ENCODE measurements around the gene HNF4A.
"Not testable (repeated sequence)": the region's sequence is repeated elsewhere in the genome, so short reads cannot be mapped to it uniquely, and the experiment has no call there.

The HNF4A gene

GRCh38 chr20:44461142-44461802 lies 105.8 kb downstream of the HNF4A start:
- no peak for DNase-seq (ENCODE audit: low read depth, low spot score)
- no peak overlapping the region for H3K27ac ChIP-seq

- H3K27ac ChIP-seq, result no peak overlapping the region
- DNase-seq (ENCODE audit: low read depth, low spot score), result no peak
These were observed 106.3 kb downstream of the HNF4A start for GRCh38 chr20:44461803-44462174.

DNA sequence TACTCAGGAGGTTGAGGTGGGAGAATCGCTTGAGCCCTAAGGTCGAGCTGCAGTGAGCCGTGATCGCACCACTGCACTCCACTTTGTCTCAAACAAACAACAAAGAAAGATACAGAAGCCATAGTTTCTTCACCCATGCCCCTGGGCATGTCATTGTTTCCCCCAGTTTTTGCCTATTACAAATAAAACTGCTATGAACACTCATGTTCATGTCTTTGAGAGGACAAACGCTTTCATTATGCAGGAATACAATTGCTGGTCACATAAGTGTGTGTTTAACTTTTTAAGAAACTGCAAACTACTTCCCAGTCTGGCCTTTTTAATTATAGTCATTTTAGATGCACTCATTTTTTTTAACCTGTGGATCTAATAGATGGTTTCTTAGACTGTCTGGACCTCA lies 108.0 kb downstream of the HNF4A start:
- DNase-seq (ENCODE audit: low read depth, low spot score), result no peak
- no peak overlapping the region for H3K27ac ChIP-seq

- no peak overlapping the region for H3K27ac ChIP-seq
- DNase-seq (ENCODE audit: low read depth, low spot score), result no peak
These were observed 109.0 kb downstream of the HNF4A start for GRCh38 chr20:44464514-44464913.

DNA sequence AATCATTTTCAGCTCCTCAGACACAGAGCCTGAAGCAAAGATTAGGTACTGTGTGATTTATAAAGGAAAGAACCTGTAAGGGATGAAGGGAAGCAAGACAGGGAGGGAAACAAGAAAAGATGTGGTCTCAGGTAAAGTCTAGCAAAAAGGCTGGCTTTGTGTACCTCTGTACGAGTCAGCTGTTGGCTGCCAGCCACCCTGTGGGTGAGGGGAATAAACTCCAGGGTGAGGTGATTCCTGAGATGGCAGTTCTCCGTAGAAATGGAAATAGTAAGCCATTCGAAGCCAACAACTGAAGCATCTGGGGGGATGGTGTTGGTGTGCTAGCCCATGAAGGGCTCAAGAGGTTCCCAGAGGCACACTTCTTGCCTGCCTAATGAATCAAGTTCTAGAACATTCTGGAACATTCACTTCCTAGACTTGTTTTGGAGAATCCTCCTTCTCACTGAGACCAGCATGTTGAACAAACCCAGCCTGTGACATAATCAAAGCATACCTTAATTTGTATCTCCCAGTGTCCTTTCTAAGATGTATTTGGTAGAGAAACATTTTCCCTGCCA lies 109.6 kb downstream of the HNF4A start:
- H3K27ac ChIP-seq, result no peak overlapping the region
- DNase-seq (ENCODE audit: low read depth, low spot score), result no peak

DNA sequence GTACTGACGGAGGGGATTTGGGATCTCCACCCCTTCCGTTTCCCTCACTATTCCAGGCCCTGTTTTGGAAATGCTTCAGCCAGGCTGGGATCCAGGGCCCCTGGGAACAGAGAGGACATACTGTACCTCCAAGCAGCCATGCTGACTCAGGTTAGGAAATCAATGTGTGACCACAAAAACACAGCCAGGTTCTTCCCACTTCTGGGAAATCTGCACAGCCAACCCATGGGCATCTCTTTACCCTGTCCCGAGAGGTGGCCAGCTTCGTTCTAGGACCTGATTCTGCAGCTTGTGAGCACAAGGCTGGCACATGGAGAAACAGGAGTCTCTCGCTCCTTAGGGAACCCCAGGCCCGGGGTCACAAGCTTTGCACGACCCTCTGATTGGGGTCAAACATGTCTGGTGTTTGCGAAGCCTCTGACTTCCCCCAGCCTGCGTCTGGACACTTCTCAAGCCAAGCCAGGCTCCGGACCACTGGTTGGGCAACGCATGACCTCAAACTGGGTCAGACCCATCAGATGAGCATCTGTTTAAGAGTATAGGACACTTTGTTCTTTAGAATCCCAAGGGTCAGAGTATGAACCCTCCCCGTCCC lies 111.9 kb downstream of the HNF4A start:
- H3K27ac ChIP-seq, result no peak overlapping the region
- no peak for DNase-seq (ENCODE audit: low read depth, low spot score)

DNA sequence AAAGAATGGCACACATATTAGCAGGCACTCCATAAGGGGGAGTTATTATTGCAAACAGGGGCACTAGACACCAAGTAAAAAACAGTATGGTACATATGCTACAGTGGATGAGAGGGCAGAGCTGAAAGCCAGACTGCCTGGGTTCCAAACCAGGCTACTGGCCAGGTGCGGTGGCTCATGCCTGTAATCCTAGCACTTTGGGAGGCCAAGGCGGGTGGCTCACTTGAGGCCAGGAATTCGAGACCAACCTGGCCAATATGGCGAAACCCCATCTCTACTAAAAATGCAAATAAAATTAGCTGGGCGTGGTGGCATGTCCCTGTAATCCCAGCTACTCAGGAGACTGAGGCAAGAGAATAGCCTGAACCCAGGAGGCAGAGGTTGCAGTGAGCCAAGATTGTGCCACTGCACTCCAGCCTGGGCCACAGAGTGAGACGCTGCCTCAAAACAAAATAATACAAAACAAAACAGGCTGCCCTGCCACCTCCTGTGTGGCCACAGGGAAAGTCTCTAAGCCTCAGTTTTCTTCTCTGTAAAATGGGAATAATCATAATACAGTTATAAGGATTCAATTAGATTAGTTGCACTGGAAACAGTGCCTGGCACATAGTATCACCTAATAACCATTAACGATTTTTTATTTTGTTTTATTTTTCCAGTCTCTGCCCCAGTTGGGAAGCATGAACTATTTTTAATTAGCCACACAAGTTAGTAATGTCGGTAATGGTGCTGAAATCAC lies 112.7 kb downstream of the HNF4A start:
- no peak for DNase-seq (ENCODE audit: low read depth, low spot score)
- H3K27ac ChIP-seq, result no peak overlapping the region

DNA sequence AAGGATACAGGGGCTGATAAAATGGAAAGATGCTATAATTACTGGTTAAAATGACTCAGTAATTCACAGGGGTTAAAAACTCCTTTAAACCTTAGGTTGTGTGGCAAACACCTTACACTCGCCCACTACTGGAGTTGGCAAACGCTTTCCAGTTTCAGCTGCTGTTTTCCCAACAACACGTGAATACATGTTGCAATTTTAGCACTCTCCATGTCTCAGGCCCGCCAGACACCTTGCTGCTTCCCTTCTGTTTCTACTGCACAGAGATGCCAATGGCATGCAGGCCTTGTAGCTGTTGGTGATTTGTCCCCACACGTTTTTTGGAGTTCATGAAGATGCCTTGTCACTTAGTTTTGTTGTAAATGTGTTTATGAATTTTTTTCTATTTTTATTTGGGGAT lies 114.8 kb downstream of the HNF4A start:
- no peak for DNase-seq (ENCODE audit: low read depth, low spot score)

DNA sequence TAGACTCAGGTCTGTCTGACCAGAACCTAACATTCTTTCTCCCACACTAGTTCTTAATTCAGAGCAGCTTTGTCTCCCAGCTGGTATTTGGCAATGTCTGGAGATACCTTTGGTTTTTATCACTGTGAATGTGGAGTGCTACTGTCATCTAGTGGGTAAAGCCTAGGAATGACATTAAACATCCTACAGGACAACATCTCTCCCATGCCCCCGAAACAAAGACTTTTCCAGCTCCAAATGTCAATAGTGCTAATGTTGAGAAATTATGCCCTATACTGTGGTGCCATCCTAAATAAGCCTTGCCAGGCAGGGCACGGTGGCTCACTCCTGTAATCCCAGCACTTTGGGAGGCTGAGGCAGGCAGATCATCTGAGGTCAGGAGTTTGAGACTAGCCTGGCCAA lies 116.0 kb downstream of the HNF4A start:
- H3K27ac ChIP-seq, result no peak overlapping the region
- no peak for DNase-seq (ENCODE audit: low read depth, low spot score)

More for the DNA sequence above, 114.8 kb downstream of the HNF4A start:
- no peak overlapping the region for H3K27ac ChIP-seq

GRCh38 chr20:44472283-44472682 lies 116.8 kb downstream of the HNF4A start:
- not testable (repeated sequence) for H3K27ac ChIP-seq; DNase-seq (ENCODE audit: low read depth, low spot score)

GRCh38 chr20:44475372-44475693 lies 119.8 kb downstream of the HNF4A start:
- no peak for DNase-seq (ENCODE audit: low read depth, low spot score)
- peak overlapping the region; percentile 78 for H3K27ac ChIP-seq

- peak; percentile 53 for DNase-seq (ENCODE audit: low read depth, low spot score)
- H3K27ac ChIP-seq, result peak within 1 kb of the TSS; percentile 78
These were observed 120.4 kb downstream of the HNF4A start, which contains the start of gene TTPAL for GRCh38 chr20:44475694-44476560. Gene TTPAL, plus strand, starts transcription at chr20:44475874. Its CDS starts 4,126 bp downstream, at chr20:44480000.

- H3K27ac ChIP-seq, result peak overlapping the region; percentile 78
- DNase-seq (ENCODE audit: low read depth, low spot score), result no peak
These were observed 121.7 kb downstream of the HNF4A start for GRCh38 chr20:44477151-44477550.

- no peak for DNase-seq (ENCODE audit: low read depth, low spot score)
- peak overlapping the region; percentile 78 for H3K27ac ChIP-seq
These were observed 122.7 kb downstream of the HNF4A start for GRCh38 chr20:44478206-44478605.

DNA sequence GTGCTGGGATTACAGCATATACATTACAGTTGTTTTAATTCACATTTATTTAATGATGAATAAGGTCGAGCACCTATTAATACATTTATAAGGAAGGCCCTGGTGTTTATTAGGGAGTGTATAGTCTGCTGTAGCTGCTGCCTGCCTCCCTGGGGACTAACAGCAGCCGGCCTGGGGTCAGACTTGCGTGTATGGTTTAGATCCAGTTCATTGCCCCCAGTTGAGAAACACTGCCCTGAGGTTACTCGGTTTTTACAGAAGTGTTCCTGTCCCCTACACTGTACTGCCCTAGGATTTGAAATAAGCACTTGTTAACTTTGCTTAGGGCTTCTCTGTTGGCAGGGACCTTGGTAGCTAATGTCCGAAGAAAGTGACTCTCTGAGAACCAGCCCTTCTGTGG lies 124.1 kb downstream of the HNF4A start:
- no peak for DNase-seq (ENCODE audit: low read depth, low spot score)
- no peak overlapping the region for H3K27ac ChIP-seq

DNA sequence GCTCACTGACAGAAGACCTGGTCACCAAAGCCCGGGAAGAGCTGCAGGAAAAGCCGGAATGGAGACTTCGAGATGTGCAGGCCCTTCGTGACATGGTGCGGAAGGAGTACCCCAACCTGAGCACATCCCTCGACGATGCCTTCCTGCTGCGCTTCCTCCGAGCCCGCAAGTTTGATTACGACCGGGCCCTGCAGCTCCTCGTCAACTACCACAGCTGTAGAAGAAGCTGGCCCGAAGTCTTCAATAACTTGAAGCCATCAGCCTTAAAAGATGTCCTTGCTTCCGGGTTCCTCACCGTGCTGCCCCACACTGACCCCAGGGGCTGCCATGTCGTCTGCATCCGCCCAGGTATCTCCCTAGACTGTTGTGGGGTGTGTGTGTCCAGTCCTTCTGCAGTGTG lies 124.6 kb downstream of the HNF4A start:
- no peak overlapping the region for H3K27ac ChIP-seq
- DNase-seq (ENCODE audit: low read depth, low spot score), result no peak

DNA sequence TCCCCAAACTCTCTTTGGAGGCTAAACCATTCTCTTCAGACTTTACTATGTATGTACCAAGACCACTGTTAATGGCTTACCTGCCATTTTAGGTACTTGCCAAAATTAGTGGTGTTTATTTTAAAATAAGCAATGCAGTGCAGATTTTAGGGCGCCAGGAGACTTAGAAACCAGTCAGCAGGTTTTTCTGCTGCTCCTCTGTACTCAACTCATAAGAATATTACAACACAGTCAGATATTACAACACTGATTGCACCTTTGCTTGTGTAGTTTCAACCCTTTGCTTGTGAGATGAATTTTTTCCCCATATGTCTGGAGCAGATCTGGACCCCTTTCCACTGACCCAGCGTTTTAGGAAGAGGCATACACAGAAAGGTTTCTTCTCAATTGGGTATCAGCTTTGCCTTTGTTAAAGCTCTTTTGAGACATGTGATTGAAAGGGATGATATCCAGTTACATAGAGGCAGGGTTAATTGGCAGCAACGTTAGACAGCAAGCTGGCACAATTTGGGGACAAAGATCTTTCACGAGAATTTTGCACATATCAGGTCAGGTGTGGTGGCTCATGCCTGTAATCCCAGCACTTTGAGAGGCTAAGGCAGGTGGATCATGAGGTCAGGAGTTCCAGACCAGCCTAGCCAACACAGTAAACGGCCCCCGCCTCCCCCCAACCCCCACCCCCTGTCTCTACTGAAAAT lies 126.4 kb downstream of the HNF4A start:
- DNase-seq (ENCODE audit: low read depth, low spot score), result no peak
- no peak overlapping the region for H3K27ac ChIP-seq

DNA sequence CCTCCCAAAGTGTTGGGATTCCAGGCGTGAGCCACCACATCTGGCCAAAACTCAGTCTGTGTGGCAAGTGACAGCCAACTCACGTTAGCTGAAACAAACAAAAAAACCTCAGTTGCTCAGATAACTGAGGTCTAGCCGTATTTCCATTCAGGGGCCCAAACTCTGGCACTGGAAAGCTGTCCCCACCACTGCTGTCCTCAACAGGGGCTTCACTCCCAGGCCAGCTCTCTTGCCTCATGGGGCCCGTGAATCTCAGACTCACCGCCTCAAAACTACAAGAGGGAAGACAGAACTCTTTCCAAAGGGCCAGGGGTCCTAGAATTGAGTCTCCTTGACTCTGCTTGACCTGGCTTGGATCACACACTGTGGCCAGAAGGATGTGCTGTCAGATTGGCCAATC lies 127.6 kb downstream of the HNF4A start:
- H3K27ac ChIP-seq, result no peak overlapping the region
- DNase-seq (ENCODE audit: low read depth, low spot score), result no peak

All from epithelial cell of prostate (primary cell).